HG02571 (cell line): Measurements from ENCODE around the gene SLC13A2.

Experiments
- ATAC-seq: cut with Tn5 transposase; IDR thresholded peaks from one replicate; pipeline ENCODE4 v1.9.1; 2021; ENCODE audit warnings: mild to moderate bottlenecking, moderate library complexity; ENCODE audit not compliant: unreplicated experiment

The SLC13A2 gene

GRCh38 chr17:28532050-28532960 lies 58.9 kb downstream of the SLC13A2 start:
- ATAC-seq: no peak

- no peak for ATAC-seq
These were observed 59.8 kb downstream of the SLC13A2 start for GRCh38 chr17:28533091-28533807.

GRCh38 chr17:28534740-28535375 lies 61.4 kb downstream of the SLC13A2 start:
- ATAC-seq: no peak

GRCh38 chr17:28536532-28537218 lies 63.2 kb downstream of the SLC13A2 start:
- ATAC-seq: no peak

- ATAC-seq: no peak
These were observed 63.8 kb downstream of the SLC13A2 start for GRCh38 chr17:28537219-28537610.

- no peak for ATAC-seq
These were observed 65.0 kb downstream of the SLC13A2 start for GRCh38 chr17:28538296-28538895.

GRCh38 chr17:28540231-28540630 lies 66.8 kb downstream of the SLC13A2 start:
- ATAC-seq: no peak

- no peak for ATAC-seq
These were observed 68.0 kb downstream of the SLC13A2 start for GRCh38 chr17:28541439-28541838.

GRCh38 chr17:28544402-28545140 lies 71.1 kb downstream of the SLC13A2 start:
- no peak for ATAC-seq

GRCh38 chr17:28545141-28545503 lies 71.7 kb downstream of the SLC13A2 start:
- no peak for ATAC-seq

- ATAC-seq: no peak
These were observed 72.5 kb downstream of the SLC13A2 start for GRCh38 chr17:28545787-28546415.

GRCh38 chr17:28547096-28547622 lies 73.7 kb downstream of the SLC13A2 start:
- no peak for ATAC-seq
